Body of pancreas (tissue), 4 donors: ENCODE results near the gene NR3C1.

Source experiments
- POLR2A ChIP-seq, 3 donors: fragments of 450-650 bp; IDR thresholded peaks; one replicate each; pipeline ENCODE4 v1.6.1; 2016; ENCODE audit warnings: antibody characterized with exemption in 3 of 3, mild to moderate bottlenecking in 2 of 3
- TF ChIP-seq, protein P1 (sequence below), 7 experiments: fragments of 450-650 bp in 4 of 7; fragments of 200-600 bp in 3 of 7; sonication (generic) in 3 of 7; IDR thresholded peaks; one replicate each; pipeline ENCODE4 v1.5.1; 2016 to 2019; ENCODE audit warnings: antibody characterized with exemption in 7 of 7

DNA sequence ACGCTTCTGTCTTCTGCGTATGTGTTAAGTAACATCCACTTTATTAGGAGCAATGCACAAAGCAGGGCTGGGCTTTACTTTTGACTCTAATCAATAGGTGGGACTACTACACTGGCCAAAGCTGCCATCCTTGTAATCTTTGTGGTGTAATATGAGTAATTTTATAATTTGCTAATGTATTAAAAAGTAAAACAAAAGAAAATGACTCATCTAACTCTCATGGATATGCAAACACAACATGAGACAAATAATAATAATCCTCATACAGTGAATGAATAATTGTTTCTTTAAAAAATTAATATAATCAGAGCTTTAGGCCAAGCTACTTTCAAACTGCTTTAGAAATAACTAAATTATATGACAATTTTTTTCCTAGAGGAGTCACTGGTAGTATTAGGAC, 90.7 kb downstream of the NR3C1 start:
- TF ChIP-seq POLR2A (IDR thresholded peaks at IDR 0.05), result no peak
- TF ChIP-seq, protein P1, sequence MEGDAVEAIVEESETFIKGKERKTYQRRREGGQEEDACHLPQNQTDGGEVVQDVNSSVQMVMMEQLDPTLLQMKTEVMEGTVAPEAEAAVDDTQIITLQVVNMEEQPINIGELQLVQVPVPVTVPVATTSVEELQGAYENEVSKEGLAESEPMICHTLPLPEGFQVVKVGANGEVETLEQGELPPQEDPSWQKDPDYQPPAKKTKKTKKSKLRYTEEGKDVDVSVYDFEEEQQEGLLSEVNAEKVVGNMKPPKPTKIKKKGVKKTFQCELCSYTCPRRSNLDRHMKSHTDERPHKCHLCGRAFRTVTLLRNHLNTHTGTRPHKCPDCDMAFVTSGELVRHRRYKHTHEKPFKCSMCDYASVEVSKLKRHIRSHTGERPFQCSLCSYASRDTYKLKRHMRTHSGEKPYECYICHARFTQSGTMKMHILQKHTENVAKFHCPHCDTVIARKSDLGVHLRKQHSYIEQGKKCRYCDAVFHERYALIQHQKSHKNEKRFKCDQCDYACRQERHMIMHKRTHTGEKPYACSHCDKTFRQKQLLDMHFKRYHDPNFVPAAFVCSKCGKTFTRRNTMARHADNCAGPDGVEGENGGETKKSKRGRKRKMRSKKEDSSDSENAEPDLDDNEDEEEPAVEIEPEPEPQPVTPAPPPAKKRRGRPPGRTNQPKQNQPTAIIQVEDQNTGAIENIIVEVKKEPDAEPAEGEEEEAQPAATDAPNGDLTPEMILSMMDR (IDR thresholded peaks at IDR 0.05), result no peak
